ENCODE data around the gene PLD4.

Gene PLD4

GRCh38 chr14:104979758-104980610, 55.3 kb downstream of the PLD4 start:
- ChIA-PET POLR2A (no interaction called here), CTCF (interaction anchor here (1.3 to 2.3 kb wide), 3 partner anchors 10 to 66 kb away, joined by 4 to 18 read pairs (median 5); no protein-coding TSS in a partner anchor)
- H3K4me3 ChIP-seq (ENCODE audit: low read depth, low read length) = no peak overlapping the region
- DNase-seq (ENCODE audit: low read depth, low spot score) = no peak
- no peak for TF ChIP-seq CTCF (IDR thresholded peaks at IDR 0.05; ENCODE audit: insufficient read depth, low read length, missing control alignments)

GRCh38 chr14:104980611-104981531, 56.2 kb downstream of the PLD4 start:
- POLR2A ChIA-PET = no interaction called here
- CTCF ChIA-PET = interaction anchor here (1.3 to 2.8 kb wide), 3 partner anchors 40 to 64 kb away, joined by 3 to 12 read pairs (median 3); no protein-coding TSS in a partner anchor

GRCh38 chr14:104981699-104982541, 57.2 kb downstream of the PLD4 start:
- DNase-seq (ENCODE audit: low read depth, low spot score) = no peak
- no peak overlapping the region for H3K4me3 ChIP-seq (ENCODE audit: low read depth, low read length)
- TF ChIP-seq CTCF (IDR thresholded peaks at IDR 0.05; ENCODE audit: insufficient read depth, low read length, missing control alignments) = no peak
- POLR2A ChIA-PET = no interaction called here
- CTCF ChIA-PET = interaction anchor here (1.3 to 2.8 kb wide), 3 partner anchors 41 to 63 kb away, joined by 3 to 12 read pairs (median 3); no protein-coding TSS in a partner anchor

More at GRCh38 chr14:104980611-104981531, 56.2 kb downstream of the PLD4 start:
- no peak for TF ChIP-seq CTCF (IDR thresholded peaks at IDR 0.05; ENCODE audit: insufficient read depth, low read length, missing control alignments)
- no peak for DNase-seq (ENCODE audit: low read depth, low spot score)
- H3K4me3 ChIP-seq (ENCODE audit: low read depth, low read length) = no peak overlapping the region

- CTCF ChIA-PET = interaction anchor here (2.8 to 3.1 kb wide), 2 partner anchors 8 to 62 kb away, joined by 12 to 60 read pairs; no protein-coding TSS in a partner anchor
- no peak for DNase-seq (ENCODE audit: low read depth, low spot score)
- POLR2A ChIA-PET = interaction anchor here (0.6 kb wide), 1 partner anchor 18 kb away, joined by 3 read pairs; no protein-coding TSS in a partner anchor
- no peak for TF ChIP-seq CTCF (IDR thresholded peaks at IDR 0.05; ENCODE audit: insufficient read depth, low read length, missing control alignments)
- H3K4me3 ChIP-seq (ENCODE audit: low read depth, low read length) = no peak overlapping the region
Observed at GRCh38 chr14:104982548-104983230, 58.0 kb downstream of the PLD4 start.
